GM19395 (cell line): ENCODE measurements around the gene ATG2A.
A peak's percentile ranks its signal among the peaks of the same experiment; 100 is the strongest.

ENCODE experiments used
- ATAC-seq: cut with Tn5 transposase; IDR thresholded peaks from one replicate; pipeline ENCODE4 v1.9.1; 2021; ENCODE audit warnings: mild to moderate bottlenecking, moderate library complexity; ENCODE audit not compliant: unreplicated experiment

The ATG2A gene

GRCh38 chr11:64916775-64917662, at the start of gene ATG2A:
TSS of gene ATG2A (minus strand) at chr11:64917209. CDS start at chr11:64917135, 74 bp downstream.
- peak; percentile 94 for ATAC-seq

DNA sequence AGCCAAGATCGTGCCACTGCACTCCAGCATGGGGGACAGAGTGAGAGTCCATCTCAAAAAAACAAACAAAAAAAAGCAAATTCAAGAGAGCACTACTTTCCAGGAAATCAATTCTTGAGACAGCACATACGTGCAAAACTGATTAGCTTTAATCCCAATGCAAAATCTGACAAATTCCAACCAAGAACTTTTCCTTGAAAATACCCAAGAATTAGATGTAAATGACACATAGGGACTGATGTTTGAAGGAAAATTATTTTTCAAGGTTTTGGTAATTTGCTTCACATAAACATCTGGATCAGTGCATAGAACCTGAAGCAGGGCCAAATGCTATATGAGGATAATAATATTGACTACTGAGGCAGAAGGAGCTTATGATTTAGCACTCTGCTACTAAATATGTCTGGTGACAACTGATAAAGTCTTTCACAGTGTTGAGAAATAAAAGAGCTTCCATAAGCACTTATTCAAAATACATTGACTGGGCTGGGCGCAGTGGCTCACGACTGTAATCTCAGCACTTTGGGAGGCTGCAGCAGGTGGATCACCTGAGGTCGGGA, 46.1 kb upstream of the ATG2A start:
- ATAC-seq = no peak

- no peak for ATAC-seq
Observed at GRCh38 chr11:64960719-64961118, 43.7 kb upstream of the ATG2A start.

GRCh38 chr11:64959498-64959897, 42.5 kb upstream of the ATG2A start:
- no peak for ATAC-seq

GRCh38 chr11:64954201-64954600, 37.2 kb upstream of the ATG2A start:
- no peak for ATAC-seq

DNA sequence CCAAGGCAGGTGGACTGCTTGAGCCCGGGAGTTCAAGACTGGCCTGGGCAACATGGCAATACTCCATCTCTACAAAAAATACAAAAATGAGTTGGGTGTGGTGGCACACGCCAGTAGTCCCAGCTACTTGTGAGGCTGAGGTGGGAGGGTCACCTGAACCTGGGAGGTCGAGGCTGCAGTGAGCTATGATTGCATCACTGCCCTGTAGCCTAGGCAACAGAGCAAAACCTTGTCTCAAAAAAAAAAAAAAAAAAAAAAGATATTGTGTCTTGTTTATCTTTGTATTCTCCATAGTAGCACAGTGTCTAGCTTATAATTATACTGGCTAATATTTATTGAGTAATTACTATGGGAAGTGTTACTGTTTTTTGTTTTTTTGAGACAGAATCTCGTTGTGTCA, 34.5 kb upstream of the ATG2A start:
- no peak for ATAC-seq

DNA sequence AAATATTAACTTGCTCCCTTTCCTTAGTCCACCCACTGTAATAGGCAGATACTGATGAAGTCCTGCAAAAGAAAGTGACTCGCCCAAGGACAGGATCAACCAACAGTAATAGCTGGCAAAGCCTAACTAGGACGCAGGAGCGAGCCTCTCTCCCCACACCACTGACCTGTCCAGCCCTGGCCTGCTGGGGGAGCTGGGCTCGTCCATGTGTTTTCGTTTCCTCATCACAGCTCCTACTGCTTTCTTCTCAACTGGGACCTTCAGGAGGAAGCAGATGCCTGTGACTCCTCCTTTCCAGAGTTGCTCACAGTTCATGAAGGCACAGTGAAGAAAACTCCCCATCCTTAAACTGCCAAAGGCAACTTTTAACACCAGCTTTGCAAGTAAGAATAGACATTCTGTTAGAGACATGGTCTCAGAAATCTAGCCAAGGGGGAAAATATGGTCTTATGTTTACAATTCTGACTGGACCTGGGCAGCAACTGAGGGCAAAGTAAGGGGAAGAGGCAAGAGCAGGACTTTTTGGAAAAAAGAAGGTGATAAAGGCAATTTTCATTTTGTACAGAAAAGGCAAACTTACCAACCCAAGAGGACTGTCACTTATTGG, 30.3 kb upstream of the ATG2A start:
- no peak for ATAC-seq

DNA sequence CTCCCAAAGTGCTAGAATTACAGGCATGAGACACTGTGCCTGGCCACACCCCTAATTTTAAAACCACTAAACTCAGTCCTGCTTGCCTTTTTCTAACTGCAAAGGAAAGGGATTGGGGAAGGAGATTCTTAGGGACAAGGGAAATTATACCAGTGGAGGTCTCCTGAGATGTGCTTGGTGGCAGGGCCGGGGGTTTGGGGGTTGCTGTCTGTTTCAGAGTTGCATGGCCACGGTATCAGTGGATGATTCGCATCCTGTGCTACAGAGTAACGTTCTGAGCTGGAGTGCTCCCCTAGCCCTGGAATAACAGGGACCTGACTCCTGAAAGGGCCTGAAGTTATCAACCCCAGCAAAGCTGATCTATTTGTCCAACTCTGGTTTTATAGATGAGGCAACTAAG, 19.5 kb upstream of the ATG2A start:
- no peak for ATAC-seq

- no peak for ATAC-seq
Observed at GRCh38 chr11:64935359-64936081, 18.5 kb upstream of the ATG2A start, which contains the start of gene GPHA2. TSS of gene GPHA2 (minus strand) at chr11:64935893. CDS start at chr11:64935460, 433 bp downstream.

DNA sequence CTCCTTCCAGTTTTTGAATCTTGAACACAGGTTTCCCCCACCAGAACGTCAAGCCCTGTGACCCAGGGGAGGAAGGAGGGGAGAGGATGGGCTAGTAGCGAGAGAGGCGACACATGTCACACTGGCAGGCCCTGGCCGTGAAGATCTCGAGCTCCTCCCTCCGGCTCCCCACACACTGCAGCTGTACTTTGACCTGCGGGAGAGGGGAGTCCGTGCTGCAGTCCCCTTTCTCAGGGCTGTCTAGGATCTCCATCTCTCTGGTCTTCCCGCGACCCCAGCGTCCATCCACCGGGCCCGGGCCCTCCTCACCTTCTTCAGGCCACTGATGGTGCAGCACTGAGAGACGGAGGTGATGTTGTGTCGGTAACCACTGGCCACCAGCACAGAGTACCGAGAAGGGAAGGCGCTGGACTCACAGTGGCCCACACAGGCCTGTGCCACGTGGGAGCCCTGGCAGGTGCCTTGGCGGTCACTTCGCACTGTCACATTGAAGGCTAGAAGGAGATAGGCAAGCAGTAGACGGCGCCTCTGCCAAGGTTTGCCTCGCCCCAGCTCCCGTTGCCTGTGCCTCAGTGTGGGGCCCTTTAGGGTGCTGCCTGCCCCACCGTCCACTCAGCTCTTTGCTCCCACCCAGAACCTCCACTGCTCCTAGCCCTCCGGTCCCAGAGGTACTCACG, 17.8 kb upstream of the ATG2A start:
- ATAC-seq = no peak

- no peak for ATAC-seq
Observed at GRCh38 chr11:64933935-64934681, 17.1 kb upstream of the ATG2A start.

DNA sequence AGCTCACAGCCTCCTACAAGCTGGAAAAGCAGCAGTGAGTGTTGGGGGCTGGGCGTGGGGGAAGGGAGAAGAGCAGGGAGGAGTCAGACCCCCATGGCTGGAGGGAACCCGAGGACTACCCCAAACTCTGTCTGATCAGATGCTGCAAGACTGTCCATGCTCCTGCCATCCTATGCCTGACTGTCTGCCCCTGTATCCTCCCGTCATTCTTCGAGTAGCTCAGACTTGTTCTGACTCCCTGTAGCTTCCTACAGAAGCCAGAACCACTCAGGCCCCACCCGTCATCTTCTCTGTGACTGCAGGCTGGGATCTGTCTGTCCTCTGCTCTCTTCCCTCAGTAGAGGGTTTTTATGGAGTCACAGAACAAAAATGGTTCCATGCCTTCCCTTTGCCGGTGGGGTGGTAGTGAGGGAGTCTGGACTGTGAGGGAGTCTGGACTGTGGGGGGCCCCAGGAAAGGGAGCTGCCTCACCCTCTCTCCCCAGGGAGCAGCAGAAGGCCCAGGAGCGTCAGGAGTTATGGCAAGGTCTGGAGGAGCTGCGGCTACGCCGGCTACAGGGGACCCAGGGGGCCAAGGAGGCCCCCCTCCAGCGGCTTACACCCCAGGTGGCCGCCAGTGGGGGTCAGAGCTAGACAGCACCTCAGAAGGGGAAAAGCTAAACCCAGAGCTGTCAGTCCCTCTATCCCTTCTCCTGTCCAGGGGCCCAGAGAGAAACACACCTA, 16.4 kb upstream of the ATG2A start:
- no peak for ATAC-seq

GRCh38 chr11:64932324-64932723, 15.3 kb upstream of the ATG2A start:
- no peak for ATAC-seq

GRCh38 chr11:64931290-64931689, 14.3 kb upstream of the ATG2A start:
- no peak for ATAC-seq

- ATAC-seq = no peak
Observed at GRCh38 chr11:64930340-64930739, 13.3 kb upstream of the ATG2A start.

GRCh38 chr11:64929625-64930024, 12.6 kb upstream of the ATG2A start:
- ATAC-seq = no peak

DNA sequence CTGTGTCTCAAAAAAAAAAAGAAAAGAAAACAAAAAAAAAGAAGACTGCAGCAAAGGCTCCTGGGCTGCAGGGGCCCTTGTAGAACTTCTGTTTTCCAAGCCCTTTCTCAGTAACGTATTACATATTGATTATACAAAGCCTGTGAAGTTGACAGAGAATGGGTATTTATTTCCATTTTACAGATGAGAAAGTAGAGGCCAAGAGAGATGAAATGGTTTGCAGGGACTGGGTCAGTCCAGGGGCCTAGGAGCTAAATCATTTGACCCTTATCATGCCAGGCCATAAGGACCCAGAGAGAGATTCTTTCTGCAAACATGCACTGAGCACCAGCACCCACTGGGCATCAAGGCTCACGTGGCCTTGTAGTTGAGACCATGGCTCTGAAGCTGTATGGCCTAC, 11.9 kb upstream of the ATG2A start:
- ATAC-seq = no peak

GRCh38 chr11:64926689-64927088, 9.7 kb upstream of the ATG2A start:
- ATAC-seq = no peak
